SU-DHL-6 (cell line): ENCODE measurements around the gene ZNF483.

Experiments
- EZH2phosphoT487 ChIP-seq: fragments of 200-600 bp; sonication (generic), shearing (Covaris generic); conservative IDR thresholded peaks from 2 replicates; pipeline ENCODE4 v1.6.1; 2018; ENCODE audit warnings: mild to moderate bottlenecking, antibody characterized with exemption, low read length, moderate library complexity, mixed read lengths
- TF ChIP-seq, protein P1 (sequence below): fragments of 200-600 bp; sonication (generic); IDR thresholded peaks from one replicate; pipeline ENCODE4 v1.5.1; 2017; ENCODE audit warnings: antibody characterized with exemption, mild to moderate bottlenecking, low read length, moderate library complexity; ENCODE audit not compliant: insufficient read depth, poor library complexity, severe bottlenecking

DNA sequence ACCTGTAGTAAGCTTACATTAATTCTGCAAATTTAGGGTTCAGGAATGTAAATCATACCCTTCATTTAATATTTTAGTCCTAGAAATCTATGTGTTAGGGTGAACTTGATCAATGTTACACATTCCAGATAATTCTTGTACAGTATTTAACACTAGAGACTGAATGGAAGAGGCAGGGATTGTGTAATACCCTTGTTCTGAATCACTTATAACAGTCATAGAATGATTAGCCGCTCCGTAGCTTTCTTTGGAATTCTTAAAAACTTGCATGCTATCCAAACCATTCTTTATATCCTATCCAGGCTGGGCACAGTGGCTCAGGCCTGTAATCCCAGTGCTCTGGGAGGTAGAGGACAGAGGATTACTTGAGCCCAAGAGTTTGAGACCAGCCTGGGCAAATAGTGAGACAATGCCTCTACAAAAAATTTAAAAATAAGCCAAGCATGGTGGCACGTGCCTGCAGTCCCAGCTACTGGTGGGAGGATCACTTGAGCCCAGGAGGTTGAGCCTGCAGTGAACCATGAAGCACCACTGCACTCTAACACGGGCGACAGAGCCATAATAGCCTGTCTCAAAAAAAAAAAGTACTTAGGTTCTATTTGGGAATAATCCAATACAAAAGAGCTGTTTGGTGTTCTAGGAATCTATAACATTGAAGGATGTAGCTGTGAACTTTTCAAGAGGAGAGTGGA, 8.3 kb downstream of the ZNF483 start:
- TF ChIP-seq, protein P1, sequence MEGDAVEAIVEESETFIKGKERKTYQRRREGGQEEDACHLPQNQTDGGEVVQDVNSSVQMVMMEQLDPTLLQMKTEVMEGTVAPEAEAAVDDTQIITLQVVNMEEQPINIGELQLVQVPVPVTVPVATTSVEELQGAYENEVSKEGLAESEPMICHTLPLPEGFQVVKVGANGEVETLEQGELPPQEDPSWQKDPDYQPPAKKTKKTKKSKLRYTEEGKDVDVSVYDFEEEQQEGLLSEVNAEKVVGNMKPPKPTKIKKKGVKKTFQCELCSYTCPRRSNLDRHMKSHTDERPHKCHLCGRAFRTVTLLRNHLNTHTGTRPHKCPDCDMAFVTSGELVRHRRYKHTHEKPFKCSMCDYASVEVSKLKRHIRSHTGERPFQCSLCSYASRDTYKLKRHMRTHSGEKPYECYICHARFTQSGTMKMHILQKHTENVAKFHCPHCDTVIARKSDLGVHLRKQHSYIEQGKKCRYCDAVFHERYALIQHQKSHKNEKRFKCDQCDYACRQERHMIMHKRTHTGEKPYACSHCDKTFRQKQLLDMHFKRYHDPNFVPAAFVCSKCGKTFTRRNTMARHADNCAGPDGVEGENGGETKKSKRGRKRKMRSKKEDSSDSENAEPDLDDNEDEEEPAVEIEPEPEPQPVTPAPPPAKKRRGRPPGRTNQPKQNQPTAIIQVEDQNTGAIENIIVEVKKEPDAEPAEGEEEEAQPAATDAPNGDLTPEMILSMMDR = no peak
- TF ChIP-seq EZH2phosphoT487 = no peak
